AG04450 (cell line): ENCODE measurements around the gene SLCO3A1. TPM values are rescaled to one million over a fixed set of nuclear protein-coding genes. Genes with fewer than 3 reads are reported as not detected.

Experiments used
- CTCF ChIA-PET: fragments of 300-600, 350-600 bp; formaldehyde crosslinking; extraction: SDS; loops from one replicate; lab custom pipeline; 2022; ENCODE audit warnings: antibody characterized with exemption, inconsistent platforms; lab: Charles Lee
- POLR2A ChIA-PET: fragments of 350-600 bp; formaldehyde crosslinking; extraction: SDS; loops from one replicate; lab custom pipeline; 2021; ENCODE audit warnings: antibody characterized with exemption, inconsistent platforms; lab: Yijun Ruan, JAX
- DNase-seq: peaks from one replicate; pipeline ENCODE4 v3.0.0-alpha.2; 2011; ENCODE audit warnings: low read depth, low spot score
- H3K27ac ChIP-seq: one replicate; pipeline ENCODE4 v1.5.1; 2012; ENCODE audit warnings: low read depth, low read length, control low read depth
- H3K27me3 ChIP-seq: one replicate; pipeline ENCODE4 v1.6.0; 2012; ENCODE audit warnings: low read length; ENCODE audit not compliant: control insufficient read depth, insufficient read depth
- H3K4me3 ChIP-seq: 2 replicates; pipeline ENCODE4 v1.5.1; 2011; ENCODE audit warnings: mild to moderate bottlenecking, low read depth, low read length, control low read depth
- H3K9me3 ChIP-seq: 2 replicates; pipeline ENCODE4 v1.5.1; 2012; ENCODE audit warnings: low read length; ENCODE audit not compliant: control insufficient read depth, insufficient read depth
- polyA plus RNA-seq: library from polyadenylated mRNA; depleted of rRNA; stranded (reverse); fragments of >200 nt; gene quantifications from 2 replicates; pipeline ENCODE4 v1.2.3, GENCODE V29; 2011
- TF ChIP-seq, protein P1 (sequence below): IDR thresholded peaks from 2 replicates; pipeline ENCODE4 v1.5.1; 2011; ENCODE audit warnings: low read depth, low read length, control low read depth, inconsistent platforms

SLCO3A1 gene
- polyA plus RNA-seq, 1 experiment: 7.6 TPM

DNA sequence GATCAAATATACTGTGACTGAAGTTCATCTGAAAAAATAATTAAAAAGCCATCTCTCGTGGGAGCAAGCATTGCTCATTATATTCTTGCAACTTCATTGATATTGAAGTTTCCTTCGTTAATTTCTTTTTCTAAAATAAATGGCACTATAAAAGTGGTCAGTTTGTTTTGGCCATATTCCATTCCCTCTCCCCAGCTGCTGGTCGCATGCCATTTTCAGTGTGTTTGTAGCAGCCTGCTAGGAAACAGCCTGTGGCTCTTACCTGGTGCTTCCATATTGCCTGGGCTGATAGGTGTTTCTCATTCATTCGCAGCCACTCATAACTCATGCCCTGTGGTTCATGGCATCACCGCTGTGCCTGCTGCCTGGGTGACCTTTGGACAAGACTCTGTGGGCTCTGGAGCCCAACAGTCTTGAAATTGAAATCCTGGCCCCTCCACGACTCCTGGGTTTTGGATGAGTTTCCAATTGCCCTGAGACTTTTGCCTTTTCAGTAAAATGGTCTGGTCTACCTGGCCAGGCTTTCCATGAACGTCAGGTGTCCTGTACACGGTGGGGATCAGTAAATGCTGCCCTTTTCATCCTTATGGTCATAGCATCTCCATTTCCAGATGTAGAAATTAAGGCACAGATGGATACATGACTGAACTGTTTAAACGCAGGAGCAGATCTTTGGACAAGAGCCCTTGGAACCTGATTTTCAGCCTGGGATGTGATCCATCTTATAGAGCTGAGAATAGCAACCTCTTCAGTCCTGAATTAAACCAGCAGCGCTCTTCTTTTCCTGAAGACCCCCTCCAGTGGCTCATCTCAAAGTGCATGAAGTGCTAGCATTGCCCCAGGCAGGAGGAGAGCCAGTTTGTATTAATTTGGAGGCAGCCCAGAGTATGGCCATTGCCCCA lies 69.4 kb downstream of the SLCO3A1 start:
- no peak overlapping the region for H3K27ac ChIP-seq
- H3K4me3 ChIP-seq: no peak overlapping the region
- TF ChIP-seq, protein P1, sequence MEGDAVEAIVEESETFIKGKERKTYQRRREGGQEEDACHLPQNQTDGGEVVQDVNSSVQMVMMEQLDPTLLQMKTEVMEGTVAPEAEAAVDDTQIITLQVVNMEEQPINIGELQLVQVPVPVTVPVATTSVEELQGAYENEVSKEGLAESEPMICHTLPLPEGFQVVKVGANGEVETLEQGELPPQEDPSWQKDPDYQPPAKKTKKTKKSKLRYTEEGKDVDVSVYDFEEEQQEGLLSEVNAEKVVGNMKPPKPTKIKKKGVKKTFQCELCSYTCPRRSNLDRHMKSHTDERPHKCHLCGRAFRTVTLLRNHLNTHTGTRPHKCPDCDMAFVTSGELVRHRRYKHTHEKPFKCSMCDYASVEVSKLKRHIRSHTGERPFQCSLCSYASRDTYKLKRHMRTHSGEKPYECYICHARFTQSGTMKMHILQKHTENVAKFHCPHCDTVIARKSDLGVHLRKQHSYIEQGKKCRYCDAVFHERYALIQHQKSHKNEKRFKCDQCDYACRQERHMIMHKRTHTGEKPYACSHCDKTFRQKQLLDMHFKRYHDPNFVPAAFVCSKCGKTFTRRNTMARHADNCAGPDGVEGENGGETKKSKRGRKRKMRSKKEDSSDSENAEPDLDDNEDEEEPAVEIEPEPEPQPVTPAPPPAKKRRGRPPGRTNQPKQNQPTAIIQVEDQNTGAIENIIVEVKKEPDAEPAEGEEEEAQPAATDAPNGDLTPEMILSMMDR: no peak
- ChIA-PET POLR2A (no interaction called here), CTCF (no interaction called here)
- no peak for DNase-seq
- no peaks in the 10 kb centered on the region for H3K9me3 ChIP-seq
- H3K27me3 ChIP-seq: no peaks in the 10 kb centered on the region

DNA sequence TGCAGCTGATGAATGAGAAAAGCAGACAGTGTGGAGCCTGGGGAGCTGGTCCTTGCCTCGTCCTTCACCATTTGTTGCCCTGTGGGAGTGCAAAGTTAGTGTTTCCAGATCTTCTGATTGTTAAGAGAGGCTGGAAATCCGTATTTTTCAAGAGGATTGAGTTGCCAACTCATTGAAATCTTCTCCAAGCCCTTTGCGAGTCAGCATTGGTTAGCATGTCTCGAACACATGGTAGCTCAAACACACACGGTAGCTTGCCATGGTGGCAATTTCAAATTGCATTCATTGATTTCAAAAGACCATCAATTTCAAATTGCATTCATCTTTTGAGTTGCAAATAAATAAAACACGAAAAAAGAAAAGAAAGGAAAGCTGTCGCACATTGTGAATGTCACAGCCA lies 70.7 kb downstream of the SLCO3A1 start:
- POLR2A ChIA-PET: no interaction called here
- CTCF ChIA-PET: no interaction called here
- TF ChIP-seq, protein P1: no peak
- Histone ChIP-seq H3K27ac (no peak overlapping the region), H3K4me3 (no peak overlapping the region), H3K9me3 (no peaks in the 10 kb centered on the region), H3K27me3 (no peaks in the 10 kb centered on the region)
- no peak for DNase-seq

DNA sequence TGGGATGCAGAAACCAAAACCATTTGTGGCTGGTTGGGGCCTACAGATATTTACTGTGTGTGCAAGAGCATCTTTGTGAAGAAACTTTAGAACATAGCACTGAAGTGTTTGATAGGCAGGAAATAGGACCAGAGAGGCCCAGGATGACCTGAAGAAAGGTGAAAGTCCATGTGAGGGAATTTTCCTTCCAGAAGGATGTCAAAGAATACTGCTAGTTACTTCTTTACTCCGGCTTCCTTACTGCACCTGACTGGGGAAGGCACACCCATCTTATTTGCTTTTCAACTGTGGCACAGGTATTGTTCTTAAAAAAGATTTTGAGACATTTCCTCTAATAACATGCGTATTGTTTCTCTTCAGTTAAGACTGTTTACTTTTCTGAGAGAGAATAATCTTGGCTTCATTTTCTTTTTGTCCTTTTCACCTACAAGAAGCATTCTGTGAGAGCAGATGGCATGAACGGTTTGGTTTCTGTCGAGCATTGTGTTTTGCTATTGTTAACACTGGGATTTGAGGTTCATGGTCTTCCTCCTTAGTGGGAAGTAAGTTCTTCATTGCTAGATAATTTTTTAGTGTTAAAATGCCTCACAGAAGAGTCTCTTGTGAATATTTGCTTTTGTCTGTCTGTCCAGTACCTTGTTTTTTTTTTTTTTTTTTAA lies 71.5 kb downstream of the SLCO3A1 start:
- Histone ChIP-seq H3K27ac (no peak overlapping the region), H3K9me3 (no peaks in the 10 kb centered on the region), H3K4me3 (no peak overlapping the region), H3K27me3 (no peaks in the 10 kb centered on the region)
- CTCF ChIA-PET: no interaction called here
- no peak for DNase-seq
- TF ChIP-seq, protein P1: no peak
- POLR2A ChIA-PET: no interaction called here

DNA sequence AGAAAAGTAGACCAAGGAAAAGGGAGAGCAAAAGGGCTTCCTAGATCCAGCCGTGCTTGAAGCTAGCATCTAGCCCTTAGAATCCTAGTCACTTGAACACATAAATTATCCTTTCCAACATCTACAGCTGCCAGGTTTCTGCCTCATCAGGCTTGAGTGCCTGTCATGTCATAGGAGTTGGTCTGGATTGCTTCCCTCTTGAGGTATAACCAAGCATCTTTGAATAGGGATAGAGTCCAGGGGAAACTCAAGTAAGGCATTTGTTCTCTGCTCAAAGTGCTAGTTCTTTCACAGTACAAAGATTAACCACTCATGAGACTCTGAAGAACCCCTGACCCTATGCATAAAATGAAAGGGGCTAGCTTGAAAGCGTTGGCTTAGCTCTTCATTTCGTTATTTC lies 72.3 kb downstream of the SLCO3A1 start:
- CTCF ChIA-PET: no interaction called here
- no peaks in the 10 kb centered on the region for H3K9me3 ChIP-seq
- no peak overlapping the region for H3K27ac ChIP-seq
- POLR2A ChIA-PET: interaction anchor here (0.6 kb wide), 1 partner anchor 1001 kb away, joined by 5 read pairs; no protein-coding TSS in a partner anchor
- TF ChIP-seq, protein P1: no peak
- H3K4me3 ChIP-seq: no peak overlapping the region
- no peaks in the 10 kb centered on the region for H3K27me3 ChIP-seq
- no peak for DNase-seq

DNA sequence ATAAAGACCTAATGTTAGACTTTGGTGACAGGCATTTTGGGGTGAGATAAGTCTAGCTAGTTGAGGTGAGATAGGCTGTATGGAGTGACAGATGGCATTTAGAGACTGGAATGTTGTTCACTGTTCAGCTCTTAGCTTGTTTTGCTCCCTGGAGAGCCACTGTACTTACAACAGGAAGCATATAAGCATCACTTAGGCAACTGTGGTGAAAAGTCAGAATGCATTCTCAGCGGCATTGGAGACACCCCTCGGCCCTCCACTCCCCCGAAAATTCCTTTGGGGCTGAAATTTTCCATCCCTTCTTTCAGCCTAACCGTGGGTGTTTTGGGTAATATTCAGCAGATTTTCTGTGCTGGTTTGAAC lies 73.4 kb downstream of the SLCO3A1 start:
- no peak for DNase-seq
- POLR2A ChIA-PET: no interaction called here

More for the DNA sequence above, 73.4 kb downstream of the SLCO3A1 start:
- CTCF ChIA-PET: interaction anchor here (1.1 kb wide), 1 partner anchor 75 kb away, joined by 3 read pairs; no protein-coding TSS in a partner anchor
- no peak overlapping the region for H3K27ac ChIP-seq
- no peak overlapping the region for H3K4me3 ChIP-seq
- no peaks in the 10 kb centered on the region for H3K9me3 ChIP-seq
- H3K27me3 ChIP-seq: no peaks in the 10 kb centered on the region
- TF ChIP-seq, protein P1: no peak
